NCI-H2227 treated with DMSO at 0.1 percent for 48 hours (cell line): ENCODE data around the gene VAV1.

Experiments used
- DNase-seq: peaks from one replicate; lab custom pipeline; 2025; lab: John Stamatoyannopoulos, UW

VAV1 gene

GRCh38 chr19:6894313-6894712 is 121.8 kb downstream of the VAV1 start:
- no peak for DNase-seq

DNA sequence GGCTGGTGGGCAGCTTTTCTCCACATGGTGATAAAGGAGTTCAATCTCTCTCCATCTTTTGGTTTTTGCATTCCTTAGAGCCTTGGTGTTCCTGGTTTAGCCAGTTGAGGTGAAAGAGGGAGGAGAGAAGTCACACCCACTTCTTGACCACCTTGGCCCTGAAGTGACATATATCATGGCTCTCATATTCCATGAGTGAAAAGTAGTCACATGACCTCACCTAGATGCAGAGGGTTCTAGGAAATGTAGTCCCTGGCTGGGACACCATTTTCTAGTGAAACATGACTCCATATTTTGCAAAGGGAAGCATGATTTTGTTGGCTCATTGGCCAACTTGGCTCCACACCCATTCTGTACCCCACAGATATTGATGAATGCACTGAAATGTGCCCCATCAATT is 130.9 kb downstream of the VAV1 start:
- no peak for DNase-seq

GRCh38 chr19:6906559-6907060 is 134.1 kb downstream of the VAV1 start:
- no peak for DNase-seq
